Measurements from ENCODE around the gene LY6G6D. TPM values are rescaled to one million over a fixed set of nuclear protein-coding genes. Genes with fewer than 3 reads are reported as not detected.
"Not testable (repeated sequence)": the region's sequence is repeated elsewhere in the genome, so short reads cannot be mapped to it uniquely, and the experiment has no call there.

The LY6G6D gene
- total and polyA plus RNA-seq, 2 donors (not counting 3 experiments of a cell fraction or from before 2014, with no cell fraction given) = not detected

DNA sequence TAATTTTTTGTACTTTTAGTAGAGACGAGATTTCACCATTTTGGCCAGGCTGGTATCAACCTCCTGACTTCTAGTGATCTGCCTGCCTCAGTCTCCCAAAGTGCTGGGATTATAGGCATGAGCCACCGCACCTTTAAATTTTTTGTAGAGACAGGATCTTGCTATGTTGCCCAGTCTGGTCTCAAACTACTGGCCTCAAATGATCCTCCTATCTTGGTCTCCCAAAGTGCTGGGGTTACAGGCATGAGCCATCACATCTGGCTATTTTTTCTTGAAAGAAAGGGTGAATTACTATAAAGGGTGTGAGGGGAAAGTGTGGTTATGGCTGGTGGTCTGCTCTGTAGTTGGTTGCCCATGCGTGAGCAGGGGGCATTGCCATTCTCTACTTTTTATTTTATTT, 6.9 kb upstream of the LY6G6D start:
- Histone ChIP-seq H3K79me2 (ENCODE audit: control insufficient read depth, insufficient read depth, low read length) (no peaks in the 10 kb centered on the region), H3K27ac (ENCODE audit: insufficient read depth, low read depth, low read length) (no peak overlapping the region), H3K9ac (replicated peaks; ENCODE audit: extremely low read depth, insufficient read depth, low read length) (no peak overlapping the region), H3K4me3 (replicated peaks in 1 of 3; ENCODE audit: insufficient read depth in 1 of 3, low read depth in 1 of 3, low read length in 3 of 3) (no peak overlapping the region), H3K27me3 (ENCODE audit: control insufficient read depth in 2 of 2, insufficient read depth in 2 of 2, low read length in 2 of 2) (no peaks in the 10 kb centered on the region), H3K36me3 (ENCODE audit: control insufficient read depth in 2 of 2, extremely low read depth in 1 of 2, insufficient read depth in 2 of 2, low read length in 2 of 2) (no peaks in the 10 kb centered on the region), H4K20me1 (replicated peaks; ENCODE audit: control insufficient read depth, extremely low read depth, insufficient read depth, low read length) (no peaks in the 10 kb centered on the region), H3K4me1 (ENCODE audit: control insufficient read depth, extremely low read depth, insufficient read depth, low read length) (peaks cover 8% of the 10 kb centered on the region), H3K4me2 (ENCODE audit: insufficient read depth, low read length) (no peak overlapping the region), H3K9me3 (replicated peaks; ENCODE audit: control insufficient read depth, insufficient read depth, low read length) (no peaks in the 10 kb centered on the region), H2AFZ (ENCODE audit: low read depth, low read length) (no peak overlapping the region), H3K9me1 (replicated peaks; ENCODE audit: control insufficient read depth, extremely low read depth, insufficient read depth, low read length) (no peaks in the 10 kb centered on the region)
- dilution Hi-C loops (cut with MboI; ENCODE audit: extremely low pct_ligation_motif_present, low sequenced_read_pairs) = no loop called here
- POLR2A ChIA-PET = no interaction called here
- no TSS peak for BruUV-seq (replicated peaks)
- TF ChIP-seq FOS (IDR thresholded peaks at IDR 0.05; ENCODE audit: borderline replicate concordance, insufficient read depth, low read length) (no peak), JUN (IDR thresholded peaks at IDR 0.05; ENCODE audit: borderline replicate concordance, insufficient read depth, insufficient read length, low read depth) (no peak), MYC (IDR thresholded peaks at IDR 0.05; ENCODE audit: low read depth, low read length) (no peak), GATA2 (IDR thresholded peaks at IDR 0.05; ENCODE audit: insufficient read depth, insufficient read length, low read depth, low read length) (no peak), EZH2 (IDR thresholded peaks at IDR 0.05; ENCODE audit: borderline replicate concordance, low read depth, low read length, severe bottlenecking) (no peak), POLR2A (IDR thresholded peaks at IDR 0.05; ENCODE audit: low read depth, low read length) (no peak), POLR2AphosphoS5 (IDR thresholded peaks at IDR 0.05; ENCODE audit: insufficient read depth, low read depth, low read length) (no peak)
- TF ChIP-seq, protein P1, sequence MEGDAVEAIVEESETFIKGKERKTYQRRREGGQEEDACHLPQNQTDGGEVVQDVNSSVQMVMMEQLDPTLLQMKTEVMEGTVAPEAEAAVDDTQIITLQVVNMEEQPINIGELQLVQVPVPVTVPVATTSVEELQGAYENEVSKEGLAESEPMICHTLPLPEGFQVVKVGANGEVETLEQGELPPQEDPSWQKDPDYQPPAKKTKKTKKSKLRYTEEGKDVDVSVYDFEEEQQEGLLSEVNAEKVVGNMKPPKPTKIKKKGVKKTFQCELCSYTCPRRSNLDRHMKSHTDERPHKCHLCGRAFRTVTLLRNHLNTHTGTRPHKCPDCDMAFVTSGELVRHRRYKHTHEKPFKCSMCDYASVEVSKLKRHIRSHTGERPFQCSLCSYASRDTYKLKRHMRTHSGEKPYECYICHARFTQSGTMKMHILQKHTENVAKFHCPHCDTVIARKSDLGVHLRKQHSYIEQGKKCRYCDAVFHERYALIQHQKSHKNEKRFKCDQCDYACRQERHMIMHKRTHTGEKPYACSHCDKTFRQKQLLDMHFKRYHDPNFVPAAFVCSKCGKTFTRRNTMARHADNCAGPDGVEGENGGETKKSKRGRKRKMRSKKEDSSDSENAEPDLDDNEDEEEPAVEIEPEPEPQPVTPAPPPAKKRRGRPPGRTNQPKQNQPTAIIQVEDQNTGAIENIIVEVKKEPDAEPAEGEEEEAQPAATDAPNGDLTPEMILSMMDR (IDR thresholded peaks at IDR 0.05; ENCODE audit: extremely low read depth in 1 of 2, insufficient read depth in 1 of 2, low read depth in 1 of 2, low read length in 2 of 2) = no peak
- TF ChIP-seq, protein P2, sequence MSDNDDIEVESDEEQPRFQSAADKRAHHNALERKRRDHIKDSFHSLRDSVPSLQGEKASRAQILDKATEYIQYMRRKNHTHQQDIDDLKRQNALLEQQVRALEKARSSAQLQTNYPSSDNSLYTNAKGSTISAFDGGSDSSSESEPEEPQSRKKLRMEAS (IDR thresholded peaks at IDR 0.05; ENCODE audit: insufficient read depth, insufficient read length) = no peak
- DNase-seq (ENCODE audit: low read depth, low spot score) = no peak
- intact Hi-C loops (cut with micrococcal nuclease) = no loop called here
- no peak for FAIRE-seq
- CTCF ChIA-PET = no interaction called here

DNA sequence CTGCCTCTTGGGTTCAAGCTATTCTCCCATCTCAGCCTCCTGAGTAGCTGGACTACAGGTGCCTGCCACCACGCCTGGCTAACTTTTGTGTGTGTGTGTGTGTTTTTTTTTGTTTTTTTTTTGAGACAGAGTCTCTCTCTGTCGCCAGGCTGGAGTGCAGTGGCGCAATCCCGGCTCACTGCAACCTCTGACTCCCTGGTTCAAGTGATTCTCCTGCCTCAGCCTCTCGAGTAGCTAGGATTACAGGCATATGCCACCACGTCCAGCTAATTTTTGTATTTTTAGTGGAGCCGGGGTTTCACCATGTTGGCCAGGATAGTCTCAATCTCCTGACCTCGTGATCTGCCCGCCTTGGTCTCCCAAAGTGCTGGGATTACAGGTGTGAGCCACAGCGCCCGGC, 6.0 kb upstream of the LY6G6D start:
- H3K27me3 ChIP-seq (ENCODE audit: control insufficient read depth in 2 of 2, insufficient read depth in 2 of 2, low read length in 2 of 2); H4K20me1 ChIP-seq (replicated peaks; ENCODE audit: control insufficient read depth, extremely low read depth, insufficient read depth, low read length); dilution Hi-C loops (cut with MboI; ENCODE audit: extremely low pct_ligation_motif_present, low sequenced_read_pairs); intact Hi-C loops (cut with micrococcal nuclease); H3K4me3 ChIP-seq (replicated peaks in 1 of 3; ENCODE audit: insufficient read depth in 1 of 3, low read depth in 1 of 3, low read length in 3 of 3); H2AFZ ChIP-seq (ENCODE audit: low read depth, low read length); POLR2A ChIA-PET; H3K79me2 ChIP-seq (ENCODE audit: control insufficient read depth, insufficient read depth, low read length); BruUV-seq (replicated peaks); H3K36me3 ChIP-seq (ENCODE audit: control insufficient read depth in 2 of 2, extremely low read depth in 1 of 2, insufficient read depth in 2 of 2, low read length in 2 of 2); H3K9me3 ChIP-seq (replicated peaks; ENCODE audit: control insufficient read depth, insufficient read depth, low read length); H3K9me1 ChIP-seq (replicated peaks; ENCODE audit: control insufficient read depth, extremely low read depth, insufficient read depth, low read length); H3K4me1 ChIP-seq (ENCODE audit: control insufficient read depth, extremely low read depth, insufficient read depth, low read length); H3K9ac ChIP-seq (replicated peaks; ENCODE audit: extremely low read depth, insufficient read depth, low read length); FAIRE-seq; H3K27ac ChIP-seq (ENCODE audit: insufficient read depth, low read depth, low read length); H3K4me2 ChIP-seq (ENCODE audit: insufficient read depth, low read length); CTCF ChIA-PET; DNase-seq (ENCODE audit: low read depth, low spot score): not testable (repeated sequence)

Data from endothelial cell of umbilical vein (primary cell).